RWPE1 (cell line): ENCODE measurements around the gene KHDRBS1.
"Not testable (repeated sequence)": the region's sequence is repeated elsewhere in the genome, so short reads cannot be mapped to it uniquely, and the experiment has no call there.

Experiments used
- CTCF ChIA-PET: fragments of 350-600 bp; sonication (Branson Sonifier 250); formaldehyde crosslinking; extraction: SDS; loops from one replicate; lab custom pipeline; 2021; lab: Yijun Ruan, JAX
- POLR2A ChIA-PET: fragments of 400-600 bp; formaldehyde crosslinking; extraction: SDS; loops from one replicate; lab custom pipeline; 2020; ENCODE audit warnings: antibody characterized with exemption; ENCODE audit not compliant: low non-redundant PET; lab: Yijun Ruan, JAX
- DNase-seq: peaks from one replicate; pipeline ENCODE4 v3.0.0; 2012; ENCODE audit warnings: low spot score
- H3K27ac ChIP-seq: fragments of 450-650 bp; 2 replicates; pipeline ENCODE4 v1.5.1; 2017
- CTCF ChIP-seq: fragments of 450-650 bp; conservative IDR thresholded peaks from 2 replicates; pipeline ENCODE4 v1.5.1; 2017; ENCODE audit warnings: low read depth, mild to moderate bottlenecking

The KHDRBS1 gene

GRCh38 chr1:32063261-32063681 is 49.6 kb downstream of the KHDRBS1 start:
- POLR2A ChIA-PET: no interaction called here
- DNase-seq: peak; percentile 55
- CTCF ChIA-PET: interaction anchor here (1.1 to 1.4 kb wide), 3 partner anchors 10 to 38 kb away, joined by 3 to 6 read pairs (median 4); no protein-coding TSS in a partner anchor
- TF ChIP-seq CTCF: peak; percentile 63
- peak overlapping the region; percentile 72 for H3K27ac ChIP-seq

GRCh38 chr1:32065613-32066488 is 52.2 kb downstream of the KHDRBS1 start:
- H3K27ac ChIP-seq: peak overlapping the region; percentile 74
- not testable (repeated sequence) for DNase-seq
- CTCF ChIA-PET: interaction anchor here (0.7 kb wide), 3 partner anchors 80 to 311 kb away, joined by 3 to 5 read pairs (median 5); no protein-coding TSS in a partner anchor
- POLR2A ChIA-PET: interaction anchor here (0.6 to 0.7 kb wide), 3 partner anchors 8 to 487 kb away, joined by 4 to 6 read pairs (median 5); no protein-coding TSS in a partner anchor

- peak overlapping the region; percentile 74 for H3K27ac ChIP-seq
- DNase-seq: peak; percentile 79
- CTCF ChIA-PET: interaction anchor here (0.5 to 0.7 kb wide), 2 partner anchors 8 to 184 kb away, joined by 3 read pairs; no protein-coding TSS in a partner anchor
- POLR2A ChIA-PET: interaction anchor here (0.6 kb wide), 1 partner anchor 46 kb away, joined by 6 read pairs; no protein-coding TSS in a partner anchor
- no peak for TF ChIP-seq CTCF
These were observed 52.8 kb downstream of the KHDRBS1 start for GRCh38 chr1:32066489-32066873.

- CTCF ChIA-PET: no interaction called here
- no peak for DNase-seq
- no peak for TF ChIP-seq CTCF
- POLR2A ChIA-PET: interaction anchor here (0.6 kb wide), 1 partner anchor 30 kb away, joined by 3 read pairs; no protein-coding TSS in a partner anchor
- no peak overlapping the region; the same call in 1 of the 2 replicates for H3K27ac ChIP-seq
These were observed 55.4 kb downstream of the KHDRBS1 start for GRCh38 chr1:32068957-32069588.

GRCh38 chr1:32071758-32072621 is 58.3 kb downstream of the KHDRBS1 start:
- H3K27ac ChIP-seq: peak overlapping the region; percentile 94
- no peak for DNase-seq
- no peak for TF ChIP-seq CTCF
- ChIA-PET CTCF (interaction anchor here (1.7 kb wide), 1 partner anchor 36 kb away, joined by 4 read pairs; the partner anchor contains the start of gene KPNA6), POLR2A (interaction anchor here (0.6 kb wide), 1 partner anchor 322 kb away, joined by 3 read pairs; the partner anchor contains the start of gene BSDC1)

GRCh38 chr1:32072622-32073298 is 59.1 kb downstream of the KHDRBS1 start, which contains the start of gene TMEM39B:
TSS of gene TMEM39B (plus strand) at chr1:32072939. CDS start at chr1:32073048, 109 bp downstream.
- H3K27ac ChIP-seq: peak within 1 kb of the TSS; percentile 94
- CTCF ChIA-PET: interaction anchor here (0.6 to 1.7 kb wide), 7 partner anchors 13 to 254 kb away, joined by 3 to 5 read pairs (median 4); partner anchors contain the start of gene KPNA6
- TF ChIP-seq CTCF: no peak
- POLR2A ChIA-PET: interaction anchor here (0.6 to 1.1 kb wide), 2 partner anchors 35 to 322 kb away, joined by 3 to 6 read pairs; partner anchors contain the start of genes BSDC1 and KPNA6
- peak; percentile 96 for DNase-seq
